GM19193 (cell line): Measurements from ENCODE around the gene NDUFAF3.

Experiments used
- POLR2A ChIP-seq: IDR thresholded peaks from 4 replicates; pipeline ENCODE4 v1.6.1; 2011; ENCODE audit not compliant: insufficient read depth, insufficient read length; ENCODE audit errors: extremely low read depth

The NDUFAF3 gene

GRCh38 chr3:48991851-48992545 is 29.9 kb upstream of the NDUFAF3 start:
- no peak for TF ChIP-seq POLR2A

GRCh38 chr3:48993834-48994233 is 28.1 kb upstream of the NDUFAF3 start:
- no peak for TF ChIP-seq POLR2A

GRCh38 chr3:48996640-48997039 is 25.3 kb upstream of the NDUFAF3 start:
- TF ChIP-seq POLR2A: no peak

- TF ChIP-seq POLR2A: no peak
Measured at GRCh38 chr3:48997102-48997635, 24.8 kb upstream of the NDUFAF3 start.

DNA sequence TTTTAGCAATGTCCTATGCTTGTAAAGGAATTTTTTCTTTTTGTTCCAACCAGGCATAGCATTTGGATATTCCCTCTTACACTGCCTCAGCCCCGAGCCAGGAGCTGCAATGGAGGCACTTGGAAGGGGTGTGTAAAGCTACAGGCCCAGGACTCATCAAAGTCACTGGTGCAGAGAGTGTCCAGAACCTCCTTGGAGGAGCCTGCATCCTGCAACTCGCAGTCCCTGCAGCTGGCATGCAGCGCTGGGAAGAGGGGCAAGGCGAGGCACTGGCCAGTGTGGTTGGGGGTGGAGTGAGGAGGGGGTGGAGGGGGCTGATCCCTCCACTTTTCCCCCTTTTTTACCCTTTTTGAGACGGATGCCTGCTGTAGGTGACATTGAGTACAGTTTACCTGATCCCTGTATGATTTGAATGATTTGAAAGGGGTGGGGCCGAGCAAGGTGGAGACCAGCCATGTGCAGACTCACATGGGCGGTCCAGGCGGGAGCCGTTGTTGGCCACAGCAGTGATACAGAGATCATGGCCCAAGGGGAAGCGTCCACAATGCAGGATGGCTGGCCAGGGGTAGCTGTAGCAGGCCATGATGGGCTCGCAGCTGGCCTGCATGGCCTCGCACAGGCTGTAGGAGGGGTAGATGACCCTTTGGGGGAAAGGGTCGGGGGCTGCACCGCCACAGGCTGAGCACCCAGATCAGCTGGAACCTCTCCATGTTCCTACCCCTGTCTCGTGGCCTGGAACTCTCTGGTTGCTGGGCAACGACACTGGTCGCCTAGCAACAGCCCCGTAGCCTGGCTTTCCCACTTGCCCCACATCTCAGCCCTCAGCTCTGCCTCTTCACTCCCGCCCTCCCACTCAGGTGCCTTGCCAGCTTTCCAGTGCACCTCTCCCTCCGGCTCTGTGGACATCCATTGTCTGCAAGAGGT is 23.9 kb upstream of the NDUFAF3 start:
- TF ChIP-seq POLR2A: no peak

DNA sequence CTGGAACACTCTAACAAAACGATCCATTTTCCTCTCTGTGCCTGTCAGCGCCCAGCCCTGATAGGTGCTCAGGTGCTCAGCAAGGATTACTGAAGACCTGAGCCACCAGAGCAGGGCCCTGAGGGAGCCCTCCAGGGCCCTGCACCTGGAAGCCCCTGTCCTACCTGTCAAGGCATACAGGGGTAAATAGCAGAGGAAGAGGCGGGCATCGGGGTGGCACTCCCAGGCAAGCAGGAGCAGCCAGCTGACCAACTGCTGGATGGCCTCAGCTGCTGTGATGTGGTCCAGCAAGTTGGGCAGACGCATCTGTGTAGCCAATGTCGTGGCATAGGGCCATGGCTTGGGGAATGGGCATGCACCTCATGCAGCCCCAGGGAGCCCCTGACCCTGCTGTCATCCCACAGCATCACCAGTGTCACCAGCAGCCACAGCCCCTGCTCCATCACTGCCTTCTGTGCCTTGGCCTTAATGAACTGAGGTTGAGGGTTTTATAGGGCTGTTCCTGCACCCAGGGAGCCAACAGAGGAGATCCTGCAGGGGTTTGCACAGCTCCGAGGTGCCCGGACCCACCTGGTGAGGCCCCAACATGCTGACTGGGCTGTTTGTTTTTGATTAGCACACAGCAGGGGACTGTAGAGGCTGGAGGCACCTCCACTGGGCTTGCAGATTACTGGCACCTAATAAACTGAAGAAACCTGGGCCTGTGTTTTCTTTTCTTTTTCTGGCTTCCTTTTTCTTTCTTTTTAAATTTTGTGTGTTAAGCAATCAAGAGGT is 22.6 kb upstream of the NDUFAF3 start:
- TF ChIP-seq POLR2A: no peak

GRCh38 chr3:49001155-49001554 is 20.8 kb upstream of the NDUFAF3 start:
- no peak for TF ChIP-seq POLR2A

DNA sequence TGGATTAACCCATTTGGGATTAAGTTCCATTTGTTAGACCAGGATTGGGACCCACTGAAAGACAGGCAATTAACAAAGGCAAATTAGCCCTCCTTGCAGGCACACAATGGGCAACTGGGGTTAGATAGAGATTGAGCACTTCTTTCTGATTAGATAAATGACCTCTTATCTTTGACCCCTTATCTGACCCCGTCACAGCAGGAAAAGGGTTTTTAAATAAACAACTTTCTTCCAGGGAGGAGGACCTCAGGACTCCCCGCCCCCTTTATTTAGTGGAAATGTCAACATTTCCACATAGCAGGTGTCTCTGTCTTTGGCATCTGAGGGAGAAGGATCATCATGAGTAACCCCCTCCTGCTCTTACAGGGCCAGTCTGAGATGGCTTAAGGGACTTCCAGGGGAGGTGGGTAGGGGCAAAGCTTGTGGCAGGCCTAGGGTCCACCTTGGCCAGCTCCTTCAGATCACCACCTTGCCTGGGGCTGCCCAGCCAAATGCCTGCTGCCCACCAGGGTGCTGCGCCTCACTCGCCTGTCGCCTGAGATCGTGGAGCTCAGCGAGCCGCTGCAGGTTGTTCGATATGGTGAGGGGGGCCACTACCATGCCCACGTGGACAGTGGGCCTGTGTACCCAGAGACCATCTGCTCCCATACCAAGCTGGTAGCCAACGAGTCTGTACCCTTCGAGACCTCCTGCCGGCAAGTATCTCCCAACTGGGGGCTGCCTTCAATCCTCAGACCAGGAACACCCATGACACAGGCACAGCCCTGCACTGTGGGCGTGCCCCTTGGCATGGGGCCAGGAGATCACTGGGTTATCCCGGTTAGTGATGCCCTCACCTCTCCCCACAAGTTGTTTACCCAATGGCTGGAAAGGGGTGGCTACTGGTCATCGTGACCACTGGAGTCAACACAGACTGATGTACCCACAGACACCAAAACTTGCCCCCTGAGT is 17.3 kb upstream of the NDUFAF3 start:
- TF ChIP-seq POLR2A: no peak

DNA sequence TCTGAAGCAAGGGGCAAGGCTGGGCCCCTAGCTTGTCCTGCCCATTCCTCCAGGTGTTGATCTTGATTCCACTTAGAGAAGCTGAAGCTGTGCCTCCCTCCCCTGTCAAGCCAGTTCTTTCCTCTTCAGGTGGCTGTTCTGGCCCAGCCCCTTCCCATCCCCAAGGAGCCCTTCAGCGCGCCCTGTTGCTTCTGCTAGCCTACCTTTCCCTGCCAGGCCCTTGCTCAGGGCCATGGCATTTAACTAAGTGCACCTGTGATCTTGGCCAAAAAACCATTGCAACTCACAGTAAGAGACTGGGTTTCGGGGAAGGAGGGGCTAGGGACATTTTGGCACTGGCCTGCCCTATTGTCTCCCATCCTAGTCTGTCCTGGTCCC is 16.6 kb upstream of the NDUFAF3 start:
- TF ChIP-seq POLR2A: no peak

DNA sequence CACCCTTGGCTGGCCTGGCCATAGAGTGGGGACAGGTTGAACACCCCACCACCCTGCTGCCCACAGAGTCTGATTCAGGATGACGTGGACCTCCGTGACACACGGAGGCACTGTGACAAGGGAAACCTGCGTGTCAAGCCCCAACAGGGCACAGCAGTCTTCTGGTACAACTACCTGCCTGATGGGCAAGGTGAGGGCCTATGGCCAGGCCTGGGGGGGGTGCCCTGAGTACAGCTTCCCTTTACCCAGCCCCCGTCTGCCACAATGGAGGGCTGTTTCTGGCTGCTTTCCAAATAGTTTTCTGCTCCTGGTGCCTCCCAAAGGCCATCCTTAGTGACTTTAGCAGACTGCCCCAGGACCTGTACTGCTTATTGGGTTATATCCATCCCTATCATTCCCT is 15.9 kb upstream of the NDUFAF3 start:
- no peak for TF ChIP-seq POLR2A

DNA sequence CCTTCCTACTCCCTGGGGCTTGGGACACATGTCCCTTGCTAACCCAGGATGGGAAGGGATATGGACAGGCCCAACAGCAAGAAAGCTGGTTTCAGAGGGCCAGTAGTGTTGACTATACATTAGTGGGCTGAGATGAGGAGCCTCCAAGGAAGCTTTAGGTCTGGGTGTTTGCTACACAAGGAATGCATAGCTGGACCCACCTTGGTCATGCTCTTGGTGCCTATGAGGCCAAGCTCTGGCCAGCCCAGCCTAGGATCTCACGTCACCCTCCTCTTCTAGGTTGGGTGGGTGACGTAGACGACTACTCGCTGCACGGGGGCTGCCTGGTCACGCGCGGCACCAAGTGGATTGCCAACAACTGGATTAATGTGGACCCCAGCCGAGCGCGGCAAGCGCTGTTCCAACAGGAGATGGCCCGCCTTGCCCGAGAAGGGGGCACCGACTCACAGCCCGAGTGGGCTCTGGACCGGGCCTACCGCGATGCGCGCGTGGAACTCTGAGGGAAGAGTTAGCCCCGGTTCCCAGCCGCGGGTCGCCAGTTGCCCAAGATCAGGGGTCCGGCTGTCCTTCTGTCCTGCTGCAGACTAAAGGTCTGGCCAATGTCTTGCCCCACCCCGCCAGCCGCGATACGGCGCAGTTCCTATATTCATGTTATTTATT is 15.4 kb upstream of the NDUFAF3 start:
- no peak for TF ChIP-seq POLR2A

GRCh38 chr3:49007068-49007770 is 14.7 kb upstream of the NDUFAF3 start, which contains the start of gene WDR6:
WDR6 (plus strand) TSS chr3:49007391; CDS start chr3:49007432, 41 bp downstream.
- peak; percentile 94 for TF ChIP-seq POLR2A
